Measurements from ENCODE around the gene LIPC. TPM values are rescaled to one million over a fixed set of nuclear protein-coding genes. Genes with fewer than 3 reads are reported as not detected.

The LIPC gene
- total and polyA plus RNA-seq, 9 of the 15 experiments (the other 6 are each of a cell fraction or from before 2014, with no cell fraction given): 0.07 to 0.41 (median 0.11) TPM; not detected in 2

- TF ChIP-seq ZZZ3 (IDR thresholded peaks at IDR 0.05): no peak
- TF ChIP-seq, protein P1, sequence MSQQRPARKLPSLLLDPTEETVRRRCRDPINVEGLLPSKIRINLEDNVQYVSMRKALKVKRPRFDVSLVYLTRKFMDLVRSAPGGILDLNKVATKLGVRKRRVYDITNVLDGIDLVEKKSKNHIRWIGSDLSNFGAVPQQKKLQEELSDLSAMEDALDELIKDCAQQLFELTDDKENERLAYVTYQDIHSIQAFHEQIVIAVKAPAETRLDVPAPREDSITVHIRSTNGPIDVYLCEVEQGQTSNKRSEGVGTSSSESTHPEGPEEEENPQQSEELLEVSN (IDR thresholded peaks at IDR 0.05; ENCODE audit: borderline replicate concordance in 1 of 2, extremely low read depth in 1 of 2, insufficient read depth in 1 of 2, insufficient read length in 1 of 2, low read depth in 1 of 2, low read length in 1 of 2, poor library complexity in 1 of 2, severe bottlenecking in 1 of 2): no peak
- TF ChIP-seq ZNF696 (CRISPR knock-in tag; conservative IDR thresholded peaks at IDR 0.05): no peak
- intact Hi-C loops (cut with micrococcal nuclease): no loop called here
- BruUV-seq (replicated peaks): no TSS peak
- no peak overlapping the region for H3K4me2 ChIP-seq (ENCODE audit: insufficient read depth, low read length)
- CTCF ChIA-PET (ENCODE audit: low intra/inter-chr PET ratio): no interaction called here
- H4K20me1 ChIP-seq (replicated peaks; ENCODE audit: control insufficient read depth, insufficient read depth, low read length): no peaks in the 10 kb centered on the region
- FAIRE-seq (no peak), ATAC-seq (no peak), DNase-seq (ENCODE audit: extremely low read depth in 1 of 4, low spot score in 3 of 4) (no peak)
- no peak overlapping the region for H3K27ac ChIP-seq (ENCODE audit: extremely low read depth, low read depth, low read length)
- H3K9me1 ChIP-seq (ENCODE audit: control insufficient read depth, insufficient read depth, low read length): no peaks in the 10 kb centered on the region
- H3K9ac ChIP-seq (ENCODE audit: insufficient read depth in 1 of 2, low read depth in 2 of 2, low read length in 2 of 2): no peak overlapping the region
- H3K36me3 ChIP-seq (ENCODE audit: control insufficient read depth, insufficient read depth, low read length): no peaks in the 10 kb centered on the region
- H3K4me1 ChIP-seq (replicated peaks in 1 of 2; ENCODE audit: control insufficient read depth in 2 of 2, insufficient read depth in 2 of 2, low read length in 2 of 2): peaks cover 8 to 14% of the 10 kb centered on the region in 2 experiments; a peak in 4 of 5 replicates
- no peaks in the 10 kb centered on the region; the same call in 1 of the 2 replicates for H3K9me3 ChIP-seq (replicated peaks; ENCODE audit: control insufficient read depth, insufficient read depth, low read depth, low read length)
- H3K27me3 ChIP-seq (ENCODE audit: control insufficient read depth in 2 of 2, insufficient read depth in 2 of 2, low read length in 2 of 2): no peaks in the 10 kb centered on the region
- in situ Hi-C loops (cut with MboI): no loop called here
- H2AFZ ChIP-seq (ENCODE audit: low read depth, low read length): no peak overlapping the region
- POLR2A ChIA-PET: interaction anchor here (0.9 to 1.4 kb wide), 4 partner anchors 10 to 23 kb away, joined by 3 to 5 read pairs (median 3); no protein-coding TSS in a partner anchor
- 25% methylated on average over 3 of the region's 3 CpGs for WGBS (ENCODE audit: insufficient coverage, low coverage, missing lambda C conversion rate)
- H3K4me3 ChIP-seq: no peak overlapping the region
- no peaks in the 10 kb centered on the region for H3K79me2 ChIP-seq (ENCODE audit: control insufficient read depth, insufficient read depth, low read length)
Observed at GRCh38 chr15:58487724-58488120, 55.9 kb downstream of the LIPC start.
